GM21619 (cell line): Measurements from ENCODE around the gene CGGBP1.
A peak's percentile ranks its signal among the peaks of the same experiment; 100 is the strongest.
"Not testable (repeated sequence)": the region's sequence is repeated elsewhere in the genome, so short reads cannot be mapped to it uniquely, and the experiment has no call there.

Experiments
- ATAC-seq: cut with Tn5 transposase; IDR thresholded peaks from one replicate; pipeline ENCODE4 v1.9.1; 2021; ENCODE audit not compliant: unreplicated experiment

The CGGBP1 gene

DNA sequence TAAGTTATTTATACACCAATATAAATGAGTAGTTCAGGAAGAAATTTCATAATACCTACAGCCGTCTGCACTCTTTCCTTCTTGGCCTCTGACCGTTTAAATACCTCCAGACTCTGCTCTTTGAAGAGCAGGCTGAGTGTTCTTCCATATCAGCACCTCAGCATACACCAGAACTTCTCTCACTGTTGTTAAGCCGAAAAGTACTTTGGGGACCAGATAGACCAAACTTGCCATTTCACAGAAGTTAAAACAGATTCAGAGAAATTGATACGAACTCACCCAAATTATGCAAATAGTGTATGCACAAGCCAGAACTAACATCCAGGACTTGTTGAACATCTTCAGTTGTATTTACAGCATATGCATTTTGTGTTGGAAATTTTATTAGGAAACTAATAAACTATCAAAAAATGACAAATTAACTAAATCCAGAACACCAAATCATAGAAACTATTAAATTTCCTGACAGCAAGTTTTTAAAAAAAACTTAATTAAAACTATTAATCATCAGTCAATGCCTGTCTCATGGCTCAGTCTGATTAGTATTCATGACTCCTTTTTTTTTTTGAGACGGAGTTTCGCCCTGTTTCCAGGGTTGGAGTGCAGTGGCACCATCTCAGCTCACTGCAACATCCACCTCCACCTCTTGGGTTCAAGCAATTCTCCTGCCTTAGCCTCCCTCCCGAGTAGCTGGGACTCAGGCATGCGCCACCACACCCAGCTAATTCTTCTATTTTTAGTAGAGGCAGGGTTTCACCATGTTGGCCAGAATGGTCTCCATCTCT is 24.1 kb downstream of the CGGBP1 start:
- no peak for ATAC-seq

DNA sequence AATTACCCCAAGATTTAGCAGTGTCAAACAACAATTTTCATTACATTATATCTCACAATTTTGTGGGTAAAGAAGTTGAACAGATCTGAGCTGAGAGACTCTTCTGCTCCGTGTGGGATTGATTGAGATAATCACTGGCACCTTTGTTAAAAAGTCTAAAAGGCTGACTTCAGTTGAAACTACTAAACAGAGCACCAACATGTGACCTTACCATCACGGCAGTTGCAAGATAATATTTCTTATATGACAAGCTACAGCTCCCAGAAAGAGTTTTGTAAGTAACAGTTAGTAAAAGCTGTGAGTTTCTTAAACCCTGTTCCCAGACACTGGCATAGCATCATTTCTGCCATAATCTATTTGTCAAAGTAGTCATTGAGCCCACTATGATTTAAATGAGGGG is 25.0 kb downstream of the CGGBP1 start:
- ATAC-seq: no peak

DNA sequence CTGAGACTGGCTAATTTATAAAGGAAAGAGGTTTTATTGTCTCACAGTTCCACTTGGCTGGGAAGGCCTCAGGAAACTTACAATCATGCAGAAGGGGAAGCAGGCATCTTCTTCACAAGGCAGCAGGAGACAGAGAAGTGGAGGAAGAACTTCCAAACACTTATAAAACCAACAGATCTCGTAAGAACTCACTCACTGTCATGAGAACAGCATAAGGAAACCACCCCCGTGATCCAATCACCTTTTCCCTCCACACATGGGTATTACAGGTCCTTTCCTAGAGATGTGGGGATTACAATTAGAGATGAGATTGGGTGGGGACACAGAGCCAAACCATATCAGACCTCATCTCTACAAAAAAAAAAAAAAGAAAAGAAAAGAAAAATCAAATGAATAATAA is 25.7 kb downstream of the CGGBP1 start:
- ATAC-seq: no peak

DNA sequence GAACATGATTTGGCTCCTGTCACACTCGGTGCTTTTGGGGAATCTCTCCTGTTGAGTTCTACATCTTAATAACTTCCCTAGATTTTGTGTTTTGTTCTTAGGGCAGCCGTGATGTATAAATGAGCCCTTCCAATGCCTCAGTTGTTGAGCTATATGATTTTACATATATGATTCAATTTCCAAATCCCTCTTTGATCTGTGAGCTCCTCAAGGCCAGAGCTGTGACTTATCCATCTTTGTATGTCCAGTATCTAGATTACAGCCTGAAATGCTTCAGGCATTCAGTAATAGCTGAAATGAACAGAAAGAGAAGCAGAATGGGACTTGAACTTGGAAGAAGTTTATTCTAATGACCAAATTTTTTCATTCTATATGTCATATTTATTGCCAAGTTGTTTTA is 26.6 kb downstream of the CGGBP1 start:
- ATAC-seq: peak; percentile 11

DNA sequence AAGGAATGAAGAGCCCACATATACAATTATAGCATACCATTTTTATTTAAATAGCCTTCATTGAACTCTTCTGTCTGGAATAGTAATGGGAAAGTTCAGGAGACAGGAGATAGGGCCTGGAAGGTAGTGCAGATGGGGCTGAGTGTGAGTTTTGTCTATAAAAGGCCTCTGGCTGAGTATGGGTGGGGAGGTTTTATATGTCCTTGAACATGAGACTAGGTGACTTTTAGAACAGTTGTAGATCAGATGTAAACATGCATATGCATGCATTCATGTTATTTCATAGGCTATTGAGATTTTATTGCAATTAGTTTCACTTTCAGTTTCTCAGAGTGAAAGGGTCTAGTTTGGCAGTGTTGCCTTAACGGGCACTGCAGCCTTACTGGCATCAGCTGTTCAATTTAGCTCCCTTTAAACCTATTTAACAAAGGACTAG is 27.1 kb downstream of the CGGBP1 start:
- peak; percentile 85 for ATAC-seq

DNA sequence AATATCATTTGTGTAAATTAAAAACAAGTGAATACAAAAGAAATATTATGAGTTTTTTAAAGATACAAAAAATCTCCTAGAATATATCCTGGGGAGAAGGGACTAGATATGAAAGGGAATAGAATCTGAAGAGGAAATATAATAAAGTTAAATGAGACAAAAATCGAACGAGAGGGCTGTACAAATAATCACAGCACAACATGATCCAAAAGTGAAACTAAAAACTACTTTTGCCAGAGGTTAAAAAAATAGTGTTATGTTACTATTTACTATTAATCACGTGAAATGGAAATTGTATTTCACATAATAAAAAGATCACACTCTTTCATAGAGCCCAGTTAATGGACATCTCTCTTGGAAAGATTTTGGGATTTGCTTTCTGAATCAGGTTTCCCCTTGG is 28.6 kb downstream of the CGGBP1 start:
- no peak for ATAC-seq

DNA sequence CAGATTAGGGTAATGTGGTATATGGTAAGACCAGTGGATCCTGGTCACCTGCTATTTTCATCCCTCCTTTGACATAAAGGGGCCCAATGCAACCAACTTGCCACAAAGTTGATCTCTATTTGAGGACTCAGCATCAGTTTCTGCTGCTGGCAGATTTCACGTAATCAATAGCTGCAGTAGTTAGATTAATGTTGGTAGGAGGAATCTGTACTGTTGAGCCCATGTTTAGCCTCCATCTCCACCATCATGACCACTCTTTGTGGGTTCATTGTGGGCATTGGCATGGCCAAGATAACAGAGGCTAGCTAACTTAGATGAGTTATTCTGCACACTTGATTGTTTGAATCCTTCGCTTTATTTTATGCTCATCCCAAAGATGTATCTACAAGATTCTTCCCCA is 29.9 kb downstream of the CGGBP1 start:
- no peak for ATAC-seq

DNA sequence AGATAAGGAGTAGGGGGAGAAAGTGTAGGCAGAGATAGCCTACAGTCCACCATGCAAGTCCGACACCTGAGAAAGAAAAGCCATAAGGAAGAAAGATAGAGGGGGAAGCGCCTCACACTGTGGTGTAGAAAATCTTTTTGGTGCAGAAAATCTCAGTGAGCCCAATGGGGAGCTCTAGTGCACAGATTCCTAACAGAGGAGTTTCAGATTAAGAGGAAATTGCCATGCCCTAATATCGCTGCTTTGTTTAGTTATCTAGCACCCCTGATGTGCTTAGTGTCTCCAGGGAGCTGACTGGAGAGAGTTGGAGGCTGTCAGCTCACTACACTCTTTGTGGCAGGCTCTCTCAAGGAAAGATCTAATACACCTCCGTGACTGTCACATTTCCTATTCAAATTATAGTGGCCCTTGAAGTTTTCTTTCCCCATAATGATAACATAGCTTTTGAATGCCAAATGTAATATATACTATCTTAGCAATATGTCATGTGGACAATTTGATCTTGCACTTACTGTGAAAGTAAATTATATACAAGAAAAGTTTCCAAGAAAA is 33.7 kb downstream of the CGGBP1 start:
- no peak for ATAC-seq

DNA sequence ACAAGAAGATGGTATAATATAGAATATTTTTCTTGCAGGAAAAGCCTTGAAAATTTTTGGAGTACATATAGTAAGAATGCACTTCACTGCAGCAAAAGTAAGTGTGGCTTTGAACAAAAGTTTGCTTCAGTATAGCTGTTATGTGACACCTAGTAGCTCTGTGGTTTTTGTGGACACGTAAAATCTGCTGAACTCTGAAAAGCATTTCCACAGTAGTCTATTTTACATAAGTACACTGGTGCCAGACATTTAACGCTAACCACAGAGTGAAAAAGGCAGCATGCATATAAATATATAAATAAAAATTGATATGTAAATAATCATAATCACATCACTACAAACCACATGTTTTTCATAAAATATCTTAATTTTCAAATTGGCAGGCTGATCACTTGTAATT is 39.8 kb downstream of the CGGBP1 start:
- ATAC-seq: peak; percentile 98

DNA sequence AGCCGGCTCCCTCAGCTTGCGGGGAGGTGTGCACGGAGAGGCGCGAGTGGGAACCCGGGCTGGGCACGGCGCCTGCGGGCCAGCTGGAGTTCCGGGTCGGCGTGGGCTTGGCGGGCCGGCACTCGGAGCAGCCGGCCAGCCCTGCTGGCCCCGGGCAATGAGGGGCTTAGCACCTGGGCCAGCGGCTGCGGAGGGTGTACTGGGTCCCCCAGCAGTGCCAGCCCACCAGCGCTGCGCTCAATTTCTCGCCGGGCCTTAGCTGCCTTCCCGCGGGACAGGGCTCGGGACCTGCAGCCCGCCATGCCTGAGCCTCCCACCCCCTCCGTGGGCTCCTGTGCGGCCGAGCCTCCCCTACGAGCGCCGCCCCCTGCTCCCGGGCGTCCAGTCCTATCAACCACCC is 43.1 kb downstream of the CGGBP1 start:
- ATAC-seq: not testable (repeated sequence)

DNA sequence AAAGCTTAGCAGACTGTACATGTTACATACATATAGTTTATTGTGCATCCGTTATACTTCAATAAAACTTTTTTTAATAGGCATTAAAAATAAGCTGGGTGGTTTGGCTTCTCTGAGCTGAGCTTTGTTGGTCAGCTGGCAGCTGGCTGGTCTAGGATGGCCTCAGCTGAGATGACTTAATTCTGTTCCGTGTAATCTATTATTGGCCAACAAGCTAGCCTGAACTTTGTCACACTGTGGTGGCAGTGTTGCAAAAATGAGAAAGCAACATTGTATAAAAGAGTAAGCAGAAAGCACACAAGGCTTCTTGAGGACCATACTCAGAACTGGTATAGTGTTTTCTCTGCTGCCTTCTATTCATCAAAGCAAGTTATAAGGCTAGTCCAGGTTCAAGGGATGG is 45.2 kb downstream of the CGGBP1 start:
- ATAC-seq: no peak

DNA sequence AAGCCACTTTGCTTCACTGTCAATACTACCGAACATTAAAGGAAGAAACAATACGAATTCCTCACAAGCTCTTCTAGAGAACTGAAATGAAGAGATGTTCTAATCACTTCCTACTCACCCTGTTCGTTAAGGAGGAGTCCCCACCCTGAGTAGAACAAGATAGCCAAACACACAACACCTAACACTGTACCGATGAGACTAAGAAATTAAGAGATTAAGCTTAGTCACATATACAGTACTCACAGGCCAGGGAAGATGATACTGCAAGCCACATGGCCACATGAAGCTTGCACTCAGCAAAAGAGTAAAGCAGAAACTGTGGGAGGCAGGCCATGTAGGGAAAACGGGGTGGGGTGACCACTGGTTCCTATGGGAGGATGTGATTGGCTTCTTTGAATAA is 48.0 kb downstream of the CGGBP1 start:
- ATAC-seq: no peak

DNA sequence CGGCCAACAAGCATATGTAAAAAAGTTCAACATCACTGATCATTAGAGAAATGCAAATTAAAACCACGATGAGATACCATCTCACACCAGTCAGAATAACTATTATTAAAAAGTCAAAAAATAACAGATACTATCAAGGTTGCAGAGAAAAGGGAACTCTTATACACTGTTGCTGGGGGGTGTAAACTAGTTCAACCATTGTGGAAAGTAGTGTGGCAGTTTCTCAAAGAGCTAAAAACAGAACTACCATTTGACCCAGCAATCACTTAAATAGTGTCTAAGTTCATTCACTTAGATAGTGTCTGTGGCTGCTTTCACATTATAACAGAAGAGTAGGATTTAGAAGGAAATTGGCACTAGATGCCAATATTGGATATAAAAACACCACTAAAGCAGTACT is 49.7 kb downstream of the CGGBP1 start:
- ATAC-seq: no peak

DNA sequence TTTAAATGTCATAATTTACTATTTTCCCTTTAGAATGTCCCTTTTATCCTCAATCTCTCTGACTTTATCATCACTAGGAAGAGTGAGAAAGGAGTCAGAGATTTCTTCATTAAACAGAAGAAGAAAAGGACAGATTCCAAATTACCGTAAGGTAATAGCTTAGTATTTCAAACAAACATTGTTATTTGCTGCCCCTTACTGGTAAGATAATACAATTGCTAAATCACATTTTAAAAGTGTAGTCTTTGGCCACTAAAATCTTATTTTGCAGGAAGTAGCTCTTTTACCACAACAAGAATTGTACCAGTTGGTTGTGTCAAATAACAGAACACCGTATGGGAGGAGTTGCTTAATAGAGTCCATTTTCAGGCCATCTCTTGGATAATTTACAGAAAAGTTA is 53.7 kb downstream of the CGGBP1 start:
- ATAC-seq: no peak

DNA sequence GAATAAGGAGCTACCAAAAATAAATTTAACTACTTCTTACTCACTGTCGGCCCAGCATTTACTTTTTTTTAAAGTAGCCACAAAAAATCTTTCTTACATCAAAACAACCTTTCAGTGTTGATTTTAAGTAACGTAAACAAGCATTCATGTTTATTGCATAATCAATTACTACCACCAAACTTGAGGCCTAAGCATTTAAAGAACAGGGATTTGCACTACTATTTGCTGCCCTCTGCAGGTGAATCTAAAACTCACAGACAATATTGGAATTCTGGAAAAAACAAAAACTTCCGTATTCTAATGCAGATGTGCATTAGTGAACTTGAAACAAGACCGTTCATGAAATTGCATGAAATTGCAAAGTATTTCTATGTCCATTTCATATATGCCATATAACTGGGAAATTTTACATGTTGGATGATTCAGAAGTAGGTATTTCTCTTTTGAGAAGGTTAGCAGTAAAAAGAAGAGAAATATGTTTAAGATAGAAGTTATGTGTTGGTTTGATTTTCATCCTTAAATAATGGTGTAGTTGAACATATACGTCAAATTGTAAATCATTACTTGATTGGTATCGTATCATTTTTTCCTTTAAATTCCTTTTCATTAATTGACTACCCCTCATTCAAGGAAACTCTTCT is 55.6 kb downstream of the CGGBP1 start:
- ATAC-seq: no peak

DNA sequence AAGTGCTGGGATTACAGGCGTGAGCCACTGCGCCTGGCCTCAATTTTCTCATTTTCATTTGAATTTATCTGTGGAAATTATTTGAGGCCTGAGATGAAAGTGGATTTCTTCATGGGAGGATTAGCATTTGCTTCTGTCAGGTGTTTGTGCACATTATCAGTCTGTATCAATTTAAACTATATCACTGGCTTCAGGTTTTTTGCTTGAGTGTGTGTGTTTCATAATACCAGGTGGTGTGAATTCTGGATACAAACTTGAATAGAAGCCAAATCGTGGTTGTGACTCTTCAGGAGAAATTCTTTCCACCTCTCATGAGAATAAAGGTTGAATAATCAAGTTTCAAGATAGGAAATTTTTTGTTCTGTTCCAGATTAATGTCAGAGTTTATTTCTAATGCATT is 56.4 kb downstream of the CGGBP1 start:
- no peak for ATAC-seq
